Measurements from ENCODE around the gene AGTPBP1.
"Not testable (repeated sequence)": the region's sequence is repeated elsewhere in the genome, so short reads cannot be mapped to it uniquely, and the experiment has no call there.

Gene AGTPBP1

GRCh38 chr9:85600675-85601263, 141.0 kb downstream of the AGTPBP1 start:
- H3K4me3 ChIP-seq (ENCODE audit: low read length) = no peak overlapping the region
- TF ChIP-seq CTCF (conservative IDR thresholded peaks at IDR 0.05; ENCODE audit: low read length) = no peak
- DNase-seq (ENCODE audit: low read depth) = peak; percentile 8

- H3K4me3 ChIP-seq (ENCODE audit: low read length) = no peak overlapping the region
- TF ChIP-seq CTCF (conservative IDR thresholded peaks at IDR 0.05; ENCODE audit: low read length) = no peak
- DNase-seq (ENCODE audit: low read depth) = peak; percentile 79
These were observed 142.1 kb downstream of the AGTPBP1 start for GRCh38 chr9:85599540-85600105.

- H3K4me3 ChIP-seq (ENCODE audit: low read length) = no peak overlapping the region
- no peak for TF ChIP-seq CTCF (conservative IDR thresholded peaks at IDR 0.05; ENCODE audit: low read length)
- DNase-seq (ENCODE audit: low read depth) = no peak
These were observed 147.4 kb downstream of the AGTPBP1 start for GRCh38 chr9:85594316-85594715.

- no peak overlapping the region for H3K4me3 ChIP-seq (ENCODE audit: low read length)
- DNase-seq (ENCODE audit: low read depth) = no peak
- no peak for TF ChIP-seq CTCF (conservative IDR thresholded peaks at IDR 0.05; ENCODE audit: low read length)
These were observed 155.1 kb downstream of the AGTPBP1 start for GRCh38 chr9:85586684-85587083.

- H3K4me3 ChIP-seq (ENCODE audit: low read length) = no peak overlapping the region
- no peak for TF ChIP-seq CTCF (conservative IDR thresholded peaks at IDR 0.05; ENCODE audit: low read length)
- DNase-seq (ENCODE audit: low read depth) = no peak
These were observed 164.3 kb downstream of the AGTPBP1 start for GRCh38 chr9:85577353-85577952.

- no peak overlapping the region for H3K4me3 ChIP-seq (ENCODE audit: low read length)
- no peak for TF ChIP-seq CTCF (conservative IDR thresholded peaks at IDR 0.05; ENCODE audit: low read length)
- no peak for DNase-seq (ENCODE audit: low read depth)
These were observed 165.9 kb downstream of the AGTPBP1 start for GRCh38 chr9:85575868-85576267.

- DNase-seq (ENCODE audit: low read depth); H3K4me3 ChIP-seq (ENCODE audit: low read length): not testable (repeated sequence)
These were observed 168.2 kb downstream of the AGTPBP1 start for GRCh38 chr9:85573546-85573945.

GRCh38 chr9:85572917-85573316, 168.8 kb downstream of the AGTPBP1 start:
- DNase-seq (ENCODE audit: low read depth); H3K4me3 ChIP-seq (ENCODE audit: low read length): not testable (repeated sequence)
